ENCODE results near the gene TMEM181.

Gene TMEM181

DNA sequence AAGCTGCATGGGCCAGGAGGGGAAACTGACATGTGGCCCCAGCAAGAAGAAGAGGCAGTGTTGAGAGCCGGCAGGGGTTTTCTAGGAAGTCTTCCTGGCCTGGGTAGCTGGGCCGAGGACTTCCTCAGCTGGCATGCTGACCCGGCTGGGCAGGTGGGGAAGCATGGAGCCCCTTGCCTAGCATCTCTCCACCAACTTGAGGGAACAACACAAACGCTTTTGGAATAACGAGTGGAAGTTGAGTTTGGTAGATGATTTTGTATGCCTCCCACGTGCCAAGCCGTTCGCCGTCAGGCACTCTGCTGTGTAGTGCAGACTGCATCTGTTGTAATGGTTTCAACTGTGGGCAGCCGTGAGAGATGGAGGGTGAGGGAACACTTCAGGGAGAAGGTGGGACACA is 7.3 kb downstream of the TMEM181 start:
- Histone ChIP-seq H3F3A (ENCODE audit: insufficient read depth) (no peaks in the 10 kb centered on the region), H3K27me3 (ENCODE audit: low read length) (no peaks in the 10 kb centered on the region), H2AFZ (ENCODE audit: low read depth, low read length, severe bottlenecking) (no peak overlapping the region), H3K27ac (ENCODE audit: low read depth, low read length) (no peak overlapping the region), H4K20me1 (ENCODE audit: low read depth, low read length) (peaks cover 5% of the 10 kb centered on the region; the same call in 1 of the 2 replicates), H3K4me2 (ENCODE audit: low read depth, low read length, poor library complexity, severe bottlenecking) (no peak overlapping the region), H3K9me2 (replicated peaks; ENCODE audit: insufficient read depth, low read length) (no peaks in the 10 kb centered on the region), H3K4me3 (ENCODE audit: insufficient read depth, low read length, poor library complexity, severe bottlenecking) (no peak overlapping the region), H3K9me3 (ENCODE audit: insufficient read depth, low read length) (no peaks in the 10 kb centered on the region), H3K9ac (ENCODE audit: low read length) (no peak overlapping the region), H3K36me3 (ENCODE audit: low read length) (no peaks in the 10 kb centered on the region), H3K79me2 (ENCODE audit: insufficient read depth, low read length) (peaks cover 55% of the 10 kb centered on the region)
- TF ChIP-seq EZH2phosphoT487 (conservative IDR thresholded peaks at IDR 0.05; ENCODE audit: low read length), result no peak
- TF ChIP-seq, protein P1, sequence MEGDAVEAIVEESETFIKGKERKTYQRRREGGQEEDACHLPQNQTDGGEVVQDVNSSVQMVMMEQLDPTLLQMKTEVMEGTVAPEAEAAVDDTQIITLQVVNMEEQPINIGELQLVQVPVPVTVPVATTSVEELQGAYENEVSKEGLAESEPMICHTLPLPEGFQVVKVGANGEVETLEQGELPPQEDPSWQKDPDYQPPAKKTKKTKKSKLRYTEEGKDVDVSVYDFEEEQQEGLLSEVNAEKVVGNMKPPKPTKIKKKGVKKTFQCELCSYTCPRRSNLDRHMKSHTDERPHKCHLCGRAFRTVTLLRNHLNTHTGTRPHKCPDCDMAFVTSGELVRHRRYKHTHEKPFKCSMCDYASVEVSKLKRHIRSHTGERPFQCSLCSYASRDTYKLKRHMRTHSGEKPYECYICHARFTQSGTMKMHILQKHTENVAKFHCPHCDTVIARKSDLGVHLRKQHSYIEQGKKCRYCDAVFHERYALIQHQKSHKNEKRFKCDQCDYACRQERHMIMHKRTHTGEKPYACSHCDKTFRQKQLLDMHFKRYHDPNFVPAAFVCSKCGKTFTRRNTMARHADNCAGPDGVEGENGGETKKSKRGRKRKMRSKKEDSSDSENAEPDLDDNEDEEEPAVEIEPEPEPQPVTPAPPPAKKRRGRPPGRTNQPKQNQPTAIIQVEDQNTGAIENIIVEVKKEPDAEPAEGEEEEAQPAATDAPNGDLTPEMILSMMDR (IDR thresholded peaks at IDR 0.05; ENCODE audit: insufficient read depth, low read length, poor library complexity, severe bottlenecking), result no peak

DNA sequence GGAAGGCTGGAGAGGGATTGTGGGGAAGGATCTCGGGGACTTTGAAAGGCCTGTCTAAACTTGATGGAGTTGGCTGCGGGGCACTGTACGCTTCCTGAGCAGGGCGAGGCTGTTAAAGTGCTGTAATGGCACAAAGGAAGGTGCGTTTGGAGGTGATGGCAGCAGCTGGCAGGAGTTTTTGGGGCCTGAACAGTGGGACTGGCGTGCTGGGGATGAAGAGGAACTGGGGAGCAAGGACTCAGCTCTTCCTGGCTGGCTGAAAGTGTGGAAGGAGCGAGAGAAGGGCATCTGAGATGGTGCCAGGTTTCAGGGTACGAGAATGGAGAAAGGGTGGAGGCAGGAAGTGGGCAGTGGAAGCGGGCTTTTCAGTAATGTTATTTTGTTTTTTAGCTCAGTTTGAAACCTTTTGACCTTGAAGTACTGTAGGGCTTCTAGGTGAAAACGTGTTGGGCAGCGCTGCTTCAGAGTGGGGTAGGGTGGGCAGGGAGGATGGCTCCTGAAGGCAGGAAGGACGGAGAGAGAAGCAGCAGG is 8.0 kb downstream of the TMEM181 start:
- no peaks in the 10 kb centered on the region for H3K27me3 ChIP-seq (ENCODE audit: low read length)
- peaks cover 47% of the 10 kb centered on the region for H3K79me2 ChIP-seq (ENCODE audit: insufficient read depth, low read length)
- no peaks in the 10 kb centered on the region for H3K9me2 ChIP-seq (replicated peaks; ENCODE audit: insufficient read depth, low read length)
- no peak overlapping the region for H3K27ac ChIP-seq (ENCODE audit: low read depth, low read length)
- H2AFZ ChIP-seq (ENCODE audit: low read depth, low read length, severe bottlenecking), result no peak overlapping the region
- TF ChIP-seq, protein P1 (IDR thresholded peaks at IDR 0.05; ENCODE audit: insufficient read depth, low read length, poor library complexity, severe bottlenecking), result no peak
- no peak for TF ChIP-seq EZH2phosphoT487 (conservative IDR thresholded peaks at IDR 0.05; ENCODE audit: low read length)
- no peak overlapping the region for H3K4me2 ChIP-seq (ENCODE audit: low read depth, low read length, poor library complexity, severe bottlenecking)
- no peak overlapping the region for H3K9ac ChIP-seq (ENCODE audit: low read length)
- H3K9me3 ChIP-seq (ENCODE audit: insufficient read depth, low read length), result no peaks in the 10 kb centered on the region
- H3K36me3 ChIP-seq (ENCODE audit: low read length), result no peaks in the 10 kb centered on the region
- H4K20me1 ChIP-seq (ENCODE audit: low read depth, low read length), result peaks cover 5% of the 10 kb centered on the region; the same call in 1 of the 2 replicates
- no peak overlapping the region for H3K4me3 ChIP-seq (ENCODE audit: insufficient read depth, low read length, poor library complexity, severe bottlenecking)
- no peaks in the 10 kb centered on the region for H3F3A ChIP-seq (ENCODE audit: insufficient read depth)

DNA sequence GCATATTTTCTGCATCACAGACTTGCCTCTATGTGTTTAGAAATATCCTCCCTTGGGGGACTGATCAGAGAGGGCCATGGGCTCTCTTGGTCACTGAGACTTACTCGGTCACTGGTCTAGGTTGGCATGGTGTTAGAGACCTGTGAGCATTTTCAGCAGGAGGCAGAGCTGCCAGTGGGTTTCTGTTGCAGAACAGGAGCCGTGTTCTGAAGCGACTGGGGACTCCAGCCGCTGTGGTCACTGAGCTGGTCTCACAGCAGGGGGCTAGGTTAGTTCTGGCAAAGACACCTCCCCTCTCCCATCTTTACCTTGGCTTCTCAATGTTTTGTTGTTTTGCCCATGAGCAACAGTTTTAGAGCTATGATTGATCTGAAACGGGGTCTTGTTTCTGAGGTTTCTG is 8.7 kb downstream of the TMEM181 start:
- no peak overlapping the region for H3K4me3 ChIP-seq (ENCODE audit: insufficient read depth, low read length, poor library complexity, severe bottlenecking)
- peaks cover 41% of the 10 kb centered on the region for H3K79me2 ChIP-seq (ENCODE audit: insufficient read depth, low read length)
- H4K20me1 ChIP-seq (ENCODE audit: low read depth, low read length), result peaks cover 5% of the 10 kb centered on the region; the same call in 1 of the 2 replicates
- H3K4me2 ChIP-seq (ENCODE audit: low read depth, low read length, poor library complexity, severe bottlenecking), result no peak overlapping the region
- H3F3A ChIP-seq (ENCODE audit: insufficient read depth), result no peaks in the 10 kb centered on the region
- H2AFZ ChIP-seq (ENCODE audit: low read depth, low read length, severe bottlenecking), result no peak overlapping the region
- H3K36me3 ChIP-seq (ENCODE audit: low read length), result no peaks in the 10 kb centered on the region
- H3K9me3 ChIP-seq (ENCODE audit: insufficient read depth, low read length), result no peaks in the 10 kb centered on the region
- H3K27ac ChIP-seq (ENCODE audit: low read depth, low read length), result no peak overlapping the region
- no peaks in the 10 kb centered on the region for H3K9me2 ChIP-seq (replicated peaks; ENCODE audit: insufficient read depth, low read length)
- H3K9ac ChIP-seq (ENCODE audit: low read length), result no peak overlapping the region
- H3K27me3 ChIP-seq (ENCODE audit: low read length), result no peaks in the 10 kb centered on the region
- TF ChIP-seq, protein P1 (IDR thresholded peaks at IDR 0.05; ENCODE audit: insufficient read depth, low read length, poor library complexity, severe bottlenecking), result no peak
- TF ChIP-seq EZH2phosphoT487 (conservative IDR thresholded peaks at IDR 0.05; ENCODE audit: low read length), result no peak

All from SU-DHL-6 (cell line).